WTC11 (cell line): ENCODE data around the gene BCORL1. TPM values are rescaled to one million over a fixed set of nuclear protein-coding genes. Genes with fewer than 3 reads are reported as not detected.

Experiments
- ATAC-seq: fragments of 200-7000 bp; cut with Tn5 transposase; 2 replicates; pipeline ENCODE4 v1.10.0; 2021; ENCODE audit warnings: mild to moderate bottlenecking, moderate library complexity
- CTCF ChIA-PET: fragments of 300-600 bp; sonication (Branson Sonifier 250); formaldehyde crosslinking; loops from one replicate; lab custom pipeline; 2021; ENCODE audit warnings: antibody characterized with exemption; lab: Charles Lee
- POLR2A ChIA-PET: fragments of 350-600 bp; sonication (Branson Sonifier 250); formaldehyde crosslinking; loops from one replicate; lab custom pipeline; 2021; ENCODE audit warnings: antibody characterized with exemption; lab: Charles Lee
- DNase-seq: peaks from one replicate; pipeline ENCODE4 v3.0.0; 2021; ENCODE audit warnings: low spot score
- H3K27ac Mint-ChIP-seq: 2 replicates; pipeline ENCODE4 v1.8.0; 2021; ENCODE audit warnings: mixed read lengths
- H3K27me3 Mint-ChIP-seq: 2 replicates; pipeline ENCODE4 v1.8.0; 2021; ENCODE audit warnings: low read depth, mild to moderate bottlenecking, moderate library complexity, mixed read lengths
- H3K36me3 Mint-ChIP-seq: 2 replicates; pipeline ENCODE4 v1.8.0; 2021; ENCODE audit warnings: mixed read lengths
- H3K4me1 Mint-ChIP-seq: 2 replicates; pipeline ENCODE4 v1.8.0; 2022; ENCODE audit warnings: mixed read lengths
- H3K4me3 Mint-ChIP-seq: 2 replicates; pipeline ENCODE4 v1.8.0; 2021; ENCODE audit warnings: mild to moderate bottlenecking, moderate library complexity, mixed read lengths
- H3K9me3 Mint-ChIP-seq: 2 replicates; pipeline ENCODE4 v1.8.0; 2021; ENCODE audit warnings: mixed read lengths
- ATF1 ChIP-seq: sonication (generic); formaldehyde crosslinking; IDR thresholded peaks from 2 replicates; pipeline ENCODE4 v1.8.1; 2023; ENCODE audit warnings: mild to moderate bottlenecking, moderate library complexity, missing genetic modification reagents
- ATF2 ChIP-seq: sonication (generic); formaldehyde crosslinking; IDR thresholded peaks from 2 replicates; pipeline ENCODE4 v1.8.1; 2022; ENCODE audit warnings: low read depth, missing genetic modification reagents, borderline replicate concordance
- CREB1 ChIP-seq: sonication (generic); formaldehyde crosslinking; IDR thresholded peaks from 2 replicates; pipeline ENCODE4 v1.8.0; 2023; ENCODE audit warnings: mild to moderate bottlenecking, missing genetic modification reagents
- E2F1 ChIP-seq: sonication (generic); formaldehyde crosslinking; IDR thresholded peaks from 2 replicates; pipeline ENCODE4 v1.8.0; 2022; ENCODE audit warnings: mild to moderate bottlenecking, missing genetic modification reagents
- E2F4 ChIP-seq: sonication (generic); formaldehyde crosslinking; IDR thresholded peaks from 2 replicates; pipeline ENCODE4 v1.8.1; 2022; ENCODE audit warnings: low read depth, mild to moderate bottlenecking, moderate library complexity, missing genetic modification reagents, borderline replicate concordance
- PRRX2 ChIP-seq: fragments of 250-450 bp; sonication (Bioruptor Pico); IDR thresholded peaks from 2 replicates; pipeline ENCODE4 v1.8.0; 2021; ENCODE audit warnings: mild to moderate bottlenecking
- SOX15 ChIP-seq: fragments of 250-450 bp; sonication (Bioruptor Pico); IDR thresholded peaks from 2 replicates; pipeline ENCODE4 v1.9.0; 2021; ENCODE audit warnings: mild to moderate bottlenecking
- ZBTB21 ChIP-seq: sonication (generic); formaldehyde crosslinking; IDR thresholded peaks from 2 replicates; pipeline ENCODE4 v1.8.1; 2023; ENCODE audit warnings: mild to moderate bottlenecking, missing genetic modification reagents, borderline replicate concordance
- ZNF396 ChIP-seq: fragments of 250-450 bp; sonication (Bioruptor Pico); IDR thresholded peaks from 2 replicates; pipeline ENCODE4 v1.8.0; 2021; ENCODE audit warnings: mild to moderate bottlenecking, moderate library complexity, borderline replicate concordance
- ZNF423 ChIP-seq: fragments of 250-450 bp; sonication (Bioruptor Pico); IDR thresholded peaks from 2 replicates; pipeline ENCODE4 v2.1.2; 2022; ENCODE audit warnings: mild to moderate bottlenecking, moderate library complexity
- total RNA-seq: library from RNA; stranded (reverse); gene quantifications from 3 replicates; pipeline ENCODE4 v1.2.3, GENCODE V29; 2021
- TF ChIP-seq, protein P1 (sequence below): fragments of 250-450 bp; sonication (Bioruptor Pico); IDR thresholded peaks from 2 replicates; pipeline ENCODE4 v1.9.0; 2021; ENCODE audit warnings: mild to moderate bottlenecking, borderline replicate concordance
- TF ChIP-seq, protein P2 (sequence below): sonication (generic); formaldehyde crosslinking; IDR thresholded peaks from 2 replicates; pipeline ENCODE4 v1.8.0; 2022; ENCODE audit warnings: mild to moderate bottlenecking, missing genetic modification reagents
- TF ChIP-seq, protein P3 (sequence below): sonication (generic); formaldehyde crosslinking; IDR thresholded peaks from 2 replicates; pipeline ENCODE4 v1.8.1; 2022; ENCODE audit warnings: mild to moderate bottlenecking, moderate library complexity, missing genetic modification reagents
- TF ChIP-seq, protein P4 (sequence below): sonication (generic); formaldehyde crosslinking; conservative IDR thresholded peaks from 2 replicates; pipeline ENCODE4 v1.8.1; 2022; ENCODE audit warnings: mild to moderate bottlenecking, missing genetic modification reagents
- TF ChIP-seq, protein P5 (sequence below): fragments of 250-450 bp; sonication (Bioruptor Pico); IDR thresholded peaks from 2 replicates; pipeline ENCODE4 v1.9.0; 2021; ENCODE audit warnings: moderate library complexity, mild to moderate bottlenecking, inconsistent platforms, borderline replicate concordance
- TF ChIP-seq, protein P6 (sequence below): sonication (generic); formaldehyde crosslinking; IDR thresholded peaks from 2 replicates; pipeline ENCODE4 v1.8.0; 2023; ENCODE audit warnings: mild to moderate bottlenecking, missing genetic modification reagents
- TF ChIP-seq, protein P7 (sequence below): sonication (generic); formaldehyde crosslinking; IDR thresholded peaks from 2 replicates; pipeline ENCODE4 v1.8.0; 2023; ENCODE audit warnings: missing genetic modification reagents

Gene BCORL1
- total RNA-seq, 1 experiment from 2014 or later, result 12.0 TPM

DNA sequence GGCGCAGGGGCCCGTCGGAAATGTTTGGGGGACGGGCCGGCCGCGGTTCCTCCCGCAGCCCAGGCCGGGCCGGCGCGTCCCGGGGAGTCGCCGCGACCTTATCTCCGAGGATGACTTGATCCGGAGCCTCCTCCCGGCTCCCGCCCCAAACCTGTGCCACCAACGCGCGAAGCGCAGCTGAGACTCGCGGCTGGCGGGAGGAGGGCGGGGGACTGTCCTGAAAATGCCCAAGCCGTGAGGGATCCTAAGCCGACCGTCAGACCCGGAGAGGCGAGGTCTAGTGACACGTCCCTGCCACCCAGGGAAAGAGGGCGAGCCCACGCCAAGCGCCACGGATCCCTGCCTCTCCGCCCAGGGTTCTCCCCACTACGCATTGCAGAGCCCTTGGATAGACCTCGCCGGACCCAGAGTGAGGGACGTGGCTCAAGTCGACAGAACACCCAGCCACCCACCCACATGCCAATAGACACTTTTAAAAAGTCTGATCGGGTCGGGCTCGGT lies 49.6 kb upstream of the BCORL1 start (continued):
- TF ChIP-seq, protein P1, sequence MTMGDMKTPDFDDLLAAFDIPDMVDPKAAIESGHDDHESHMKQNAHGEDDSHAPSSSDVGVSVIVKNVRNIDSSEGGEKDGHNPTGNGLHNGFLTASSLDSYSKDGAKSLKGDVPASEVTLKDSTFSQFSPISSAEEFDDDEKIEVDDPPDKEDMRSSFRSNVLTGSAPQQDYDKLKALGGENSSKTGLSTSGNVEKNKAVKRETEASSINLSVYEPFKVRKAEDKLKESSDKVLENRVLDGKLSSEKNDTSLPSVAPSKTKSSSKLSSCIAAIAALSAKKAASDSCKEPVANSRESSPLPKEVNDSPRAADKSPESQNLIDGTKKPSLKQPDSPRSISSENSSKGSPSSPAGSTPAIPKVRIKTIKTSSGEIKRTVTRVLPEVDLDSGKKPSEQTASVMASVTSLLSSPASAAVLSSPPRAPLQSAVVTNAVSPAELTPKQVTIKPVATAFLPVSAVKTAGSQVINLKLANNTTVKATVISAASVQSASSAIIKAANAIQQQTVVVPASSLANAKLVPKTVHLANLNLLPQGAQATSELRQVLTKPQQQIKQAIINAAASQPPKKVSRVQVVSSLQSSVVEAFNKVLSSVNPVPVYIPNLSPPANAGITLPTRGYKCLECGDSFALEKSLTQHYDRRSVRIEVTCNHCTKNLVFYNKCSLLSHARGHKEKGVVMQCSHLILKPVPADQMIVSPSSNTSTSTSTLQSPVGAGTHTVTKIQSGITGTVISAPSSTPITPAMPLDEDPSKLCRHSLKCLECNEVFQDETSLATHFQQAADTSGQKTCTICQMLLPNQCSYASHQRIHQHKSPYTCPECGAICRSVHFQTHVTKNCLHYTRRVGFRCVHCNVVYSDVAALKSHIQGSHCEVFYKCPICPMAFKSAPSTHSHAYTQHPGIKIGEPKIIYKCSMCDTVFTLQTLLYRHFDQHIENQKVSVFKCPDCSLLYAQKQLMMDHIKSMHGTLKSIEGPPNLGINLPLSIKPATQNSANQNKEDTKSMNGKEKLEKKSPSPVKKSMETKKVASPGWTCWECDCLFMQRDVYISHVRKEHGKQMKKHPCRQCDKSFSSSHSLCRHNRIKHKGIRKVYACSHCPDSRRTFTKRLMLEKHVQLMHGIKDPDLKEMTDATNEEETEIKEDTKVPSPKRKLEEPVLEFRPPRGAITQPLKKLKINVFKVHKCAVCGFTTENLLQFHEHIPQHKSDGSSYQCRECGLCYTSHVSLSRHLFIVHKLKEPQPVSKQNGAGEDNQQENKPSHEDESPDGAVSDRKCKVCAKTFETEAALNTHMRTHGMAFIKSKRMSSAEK (CRISPR knock-in tag), result no peak
- TF ChIP-seq ZBTB21, result no peak
- TF ChIP-seq, protein P2, sequence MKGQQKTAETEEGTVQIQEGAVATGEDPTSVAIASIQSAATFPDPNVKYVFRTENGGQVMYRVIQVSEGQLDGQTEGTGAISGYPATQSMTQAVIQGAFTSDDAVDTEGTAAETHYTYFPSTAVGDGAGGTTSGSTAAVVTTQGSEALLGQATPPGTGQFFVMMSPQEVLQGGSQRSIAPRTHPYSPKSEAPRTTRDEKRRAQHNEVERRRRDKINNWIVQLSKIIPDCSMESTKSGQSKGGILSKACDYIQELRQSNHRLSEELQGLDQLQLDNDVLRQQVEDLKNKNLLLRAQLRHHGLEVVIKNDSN (CRISPR knock-in tag), result no peak

- TF ChIP-seq, protein P3, sequence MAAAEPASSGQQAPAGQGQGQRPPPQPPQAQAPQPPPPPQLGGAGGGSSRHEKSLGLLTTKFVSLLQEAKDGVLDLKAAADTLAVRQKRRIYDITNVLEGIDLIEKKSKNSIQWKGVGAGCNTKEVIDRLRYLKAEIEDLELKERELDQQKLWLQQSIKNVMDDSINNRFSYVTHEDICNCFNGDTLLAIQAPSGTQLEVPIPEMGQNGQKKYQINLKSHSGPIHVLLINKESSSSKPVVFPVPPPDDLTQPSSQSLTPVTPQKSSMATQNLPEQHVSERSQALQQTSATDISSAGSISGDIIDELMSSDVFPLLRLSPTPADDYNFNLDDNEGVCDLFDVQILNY, result no peak
- TF ChIP-seq ZBTB21 (no peak), E2F4 (no peak), SOX15 (no peak)
- TF ChIP-seq, all 79 proteins: peak for 0
- peaks cover 60% of the 10 kb centered on the region for H3K27me3 Mint-ChIP-seq
- DNase-seq, result no peak
- peak overlapping the region; percentile 53 for H3K4me3 Mint-ChIP-seq
- H3K36me3 Mint-ChIP-seq, result peaks cover 5% of the 10 kb centered on the region; the same call in 1 of the 2 replicates
- POLR2A ChIA-PET, result interaction anchor here (0.6 kb wide), 1 partner anchor 13 kb away, joined by 3 read pairs; no protein-coding TSS in a partner anchor
- H3K4me1 Mint-ChIP-seq, result peaks cover 31% of the 10 kb centered on the region
- ATAC-seq, result no peak
- H3K9me3 Mint-ChIP-seq, result no peaks in the 10 kb centered on the region
- H3K27ac Mint-ChIP-seq, result no peak overlapping the region
- CTCF ChIA-PET, result interaction anchor here (1.1 to 2.0 kb wide), 3 partner anchors 8 to 127 kb away, joined by 4 to 8 read pairs (median 4); no protein-coding TSS in a partner anchor
Observed at GRCh38 chrX:129933700-129934099, 48.7 kb upstream of the BCORL1 start.

- H3K36me3 Mint-ChIP-seq, result peaks cover under 1% of the 10 kb centered on the region; the same call in 1 of the 2 replicates
- H3K27me3 Mint-ChIP-seq, result peaks cover 68% of the 10 kb centered on the region
- peaks cover 36% of the 10 kb centered on the region for H3K4me1 Mint-ChIP-seq
- DNase-seq, result no peak
- ChIA-PET POLR2A (interaction anchor here (0.6 kb wide), 1 partner anchor 12 kb away, joined by 3 read pairs; no protein-coding TSS in a partner anchor), CTCF (interaction anchor here (1.1 to 2.0 kb wide), 3 partner anchors 9 to 126 kb away, joined by 4 to 8 read pairs (median 4); no protein-coding TSS in a partner anchor)
- no peak overlapping the region for H3K27ac Mint-ChIP-seq
- ATAC-seq, result no peak
- H3K4me3 Mint-ChIP-seq, result peak overlapping the region; percentile 21; the same call in 1 of the 2 replicates
- no peaks in the 10 kb centered on the region for H3K9me3 Mint-ChIP-seq
- TF ChIP-seq E2F1 (CRISPR knock-in tag) (no peak), ATF1 (CRISPR knock-in tag) (no peak), ATF2 (CRISPR knock-in tag) (no peak), PRRX2 (CRISPR knock-in tag) (no peak), CREB1 (CRISPR knock-in tag) (no peak), ZNF423 (CRISPR knock-in tag) (no peak), ZNF396 (CRISPR knock-in tag) (no peak)
- TF ChIP-seq, protein P4, sequence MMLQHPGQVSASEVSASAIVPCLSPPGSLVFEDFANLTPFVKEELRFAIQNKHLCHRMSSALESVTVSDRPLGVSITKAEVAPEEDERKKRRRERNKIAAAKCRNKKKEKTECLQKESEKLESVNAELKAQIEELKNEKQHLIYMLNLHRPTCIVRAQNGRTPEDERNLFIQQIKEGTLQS, result no peak
- TF ChIP-seq, protein P5, sequence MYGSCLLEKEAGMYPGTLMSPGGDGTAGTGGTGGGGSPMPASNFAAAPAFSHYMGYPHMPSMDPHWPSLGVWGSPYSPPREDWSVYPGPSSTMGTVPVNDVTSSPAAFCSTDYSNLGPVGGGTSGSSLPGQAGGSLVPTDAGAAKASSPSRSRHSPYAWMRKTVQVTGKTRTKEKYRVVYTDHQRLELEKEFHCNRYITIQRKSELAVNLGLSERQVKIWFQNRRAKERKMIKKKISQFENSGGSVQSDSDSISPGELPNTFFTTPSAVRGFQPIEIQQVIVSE (CRISPR knock-in tag), result no peak
- TF ChIP-seq, protein P6, sequence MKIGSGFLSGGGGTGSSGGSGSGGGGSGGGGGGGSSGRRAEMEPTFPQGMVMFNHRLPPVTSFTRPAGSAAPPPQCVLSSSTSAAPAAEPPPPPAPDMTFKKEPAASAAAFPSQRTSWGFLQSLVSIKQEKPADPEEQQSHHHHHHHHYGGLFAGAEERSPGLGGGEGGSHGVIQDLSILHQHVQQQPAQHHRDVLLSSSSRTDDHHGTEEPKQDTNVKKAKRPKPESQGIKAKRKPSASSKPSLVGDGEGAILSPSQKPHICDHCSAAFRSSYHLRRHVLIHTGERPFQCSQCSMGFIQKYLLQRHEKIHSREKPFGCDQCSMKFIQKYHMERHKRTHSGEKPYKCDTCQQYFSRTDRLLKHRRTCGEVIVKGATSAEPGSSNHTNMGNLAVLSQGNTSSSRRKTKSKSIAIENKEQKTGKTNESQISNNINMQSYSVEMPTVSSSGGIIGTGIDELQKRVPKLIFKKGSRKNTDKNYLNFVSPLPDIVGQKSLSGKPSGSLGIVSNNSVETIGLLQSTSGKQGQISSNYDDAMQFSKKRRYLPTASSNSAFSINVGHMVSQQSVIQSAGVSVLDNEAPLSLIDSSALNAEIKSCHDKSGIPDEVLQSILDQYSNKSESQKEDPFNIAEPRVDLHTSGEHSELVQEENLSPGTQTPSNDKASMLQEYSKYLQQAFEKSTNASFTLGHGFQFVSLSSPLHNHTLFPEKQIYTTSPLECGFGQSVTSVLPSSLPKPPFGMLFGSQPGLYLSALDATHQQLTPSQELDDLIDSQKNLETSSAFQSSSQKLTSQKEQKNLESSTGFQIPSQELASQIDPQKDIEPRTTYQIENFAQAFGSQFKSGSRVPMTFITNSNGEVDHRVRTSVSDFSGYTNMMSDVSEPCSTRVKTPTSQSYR (CRISPR knock-in tag), result no peak
- TF ChIP-seq, protein P7, sequence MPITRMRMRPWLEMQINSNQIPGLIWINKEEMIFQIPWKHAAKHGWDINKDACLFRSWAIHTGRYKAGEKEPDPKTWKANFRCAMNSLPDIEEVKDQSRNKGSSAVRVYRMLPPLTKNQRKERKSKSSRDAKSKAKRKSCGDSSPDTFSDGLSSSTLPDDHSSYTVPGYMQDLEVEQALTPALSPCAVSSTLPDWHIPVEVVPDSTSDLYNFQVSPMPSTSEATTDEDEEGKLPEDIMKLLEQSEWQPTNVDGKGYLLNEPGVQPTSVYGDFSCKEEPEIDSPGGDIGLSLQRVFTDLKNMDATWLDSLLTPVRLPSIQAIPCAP, result no peak
Observed at GRCh38 chrX:129934461-129934860, 48.0 kb upstream of the BCORL1 start.
